Heart right ventricle (tissue), 16 donors: ENCODE data around the gene LTO1. TPM values are rescaled to one million over a fixed set of nuclear protein-coding genes. Genes with fewer than 3 reads are reported as not detected.

Source experiments
- ATAC-seq, 8 donors: fragments of 200-7000 bp; cut with Tn5 transposase; one replicate each; pipeline ENCODE4 v1.9.1; 2020; ENCODE audit warnings: mild to moderate bottlenecking in 8 of 8, moderate library complexity in 8 of 8, moderate number of reproducible peaks in 1 of 8
- DNase-seq, 2 donors: peaks; one replicate each; pipeline ENCODE4 v3.0.0-alpha.2; 2020
- H3K27ac ChIP-seq, 10 donors: fragments of 200-600 bp; sonication (generic) in 2 of 10; one replicate each; pipeline versions ENCODE4 v1.5.0 to v1.8.0; 2020 to 2022; ENCODE audit warnings: mild to moderate bottlenecking in 3 of 10
- H3K27me3 ChIP-seq, 7 donors: fragments of 200-600 bp; one replicate each; pipeline ENCODE4 v1.8.0; 2021 to 2022; ENCODE audit warnings: mild to moderate bottlenecking in 2 of 7
- H3K36me3 ChIP-seq, 9 donors: fragments of 200-600 bp; sonication (generic) in 1 of 9; one replicate each; pipeline versions ENCODE4 v1.5.0 to v1.8.0; 2020 to 2022; ENCODE audit warnings: mild to moderate bottlenecking in 2 of 9
- H3K4me1 ChIP-seq, 9 donors: fragments of 200-600 bp; sonication (generic) in 1 of 9; one replicate each; pipeline versions ENCODE4 v1.5.0 to v1.8.0; 2020 to 2022; ENCODE audit warnings: mild to moderate bottlenecking in 4 of 9
- H3K4me3 ChIP-seq, 10 donors: fragments of 200-600 bp; sonication (generic) in 2 of 10; one replicate each; pipeline versions ENCODE4 v1.5.0 to v1.8.0; 2020 to 2022; ENCODE audit warnings: mild to moderate bottlenecking in 7 of 10, moderate library complexity in 2 of 10
- H3K9me3 ChIP-seq, 11 donors: fragments of 200-600 bp in 10 of 11; sonication (generic) in 2 of 11; one replicate each; pipeline versions ENCODE4 v1.5.0 to v1.8.0; 2013 to 2022; ENCODE audit warnings: mild to moderate bottlenecking in 2 of 11, control low read depth in 1 of 11, moderate library complexity in 1 of 11
- CTCF ChIP-seq, 9 donors: fragments of 200-600 bp; sonication (generic) in 2 of 9; IDR thresholded peaks; one replicate each; pipeline versions ENCODE4 v1.5.0 to v1.8.0; 2021 to 2022; ENCODE audit warnings: antibody characterized with exemption in 9 of 9, mild to moderate bottlenecking in 5 of 9, moderate library complexity in 1 of 9
- WGBS, 2 donors: extraction: QIAGEN DNeasy Blood & Tissue Kit; methylation state at CpG; one replicate each; pipeline ENCODE4 v1.1.7; 2013; ENCODE audit warnings: inconsistent platforms in 1 of 2; 5-methylcytosine and 5-hydroxymethylcytosine counted together
- intact Hi-C, 10 donors: fragments of 100-400 bp; cut with DNase I; formaldehyde crosslinking; loops; one replicate each; pipeline versions ENCODE4 v1.11.1 to v1.14.2; 2022
- polyA plus RNA-seq, 2 donors: library from polyadenylated mRNA; stranded (reverse); fragments of 200-250 nt; gene quantifications; one replicate each; pipeline ENCODE4 v1.2.3, GENCODE V29; 2013
- total RNA-seq, 10 donors: library from RNA; stranded (reverse); fragmentation: NEBNext Ultra II Directional in 3 of 10; extraction: Animal tissue kit (Norgen Biotek cat#: 25700) in 3 of 10; gene quantifications; one replicate each; pipeline versions ENCODE4 v1.2.1 to v1.2.4, GENCODE V29; 2021 to 2023
- donor health status: Arrhythmogenic right ventricular cardiomyopathy.
- donor health status: ischemic (EF 13 %, LVEDD 7.1; RV severe dilation, severe dysfunction).
- donor health status: healthy with polysubstance abuse.
- donor health status: DM: no; HTN: yes; CAD: no.
- donor health status: DM: no; HTN: no; CAD: no.
- donor health status: ischemic (EF 25% LVEDD 6.9; RV normal size, moderate dysfunction).
- donor health status: ischemic (EF 25% LVEDD 5.7; RV mildly dilated, moderate dysfunction).
- donor health status: healthy.
- donor health status: DM: yes; HTN: yes; CAD: no.
- donor health status: Ischemic cardiomyopathy.
- donor health status: ischemic (EF 35%, LVEDD 5.7; RV mildly dilated, moderate dysfunction).
- donor health status: nonischemic (EF 11% LVEDD 7.7; RV severe dilation, severe dysfunction).
- donor health status: DM: yes; HTN: yes; CAD: no.
- donor health status: PGD.
- donor health status: ischemic (EF 29% LVEDD 5.4; RV normal size, mild dysfunction).
- donor health status: nonischemic (EF 23%, LVEDD 6.1; RV moderate dilation, normal function).

The LTO1 gene
- total and polyA plus RNA-seq, 12 donors: 7.0 to 22.6 (median 8.2) TPM

GRCh38 chr11:69646493-69647389, 28.4 kb downstream of the LTO1 start:
- Histone ChIP-seq H3K36me3 (peaks cover 0 to 88% (median 44%) of the 10 kb centered on the region in 9 donors), H3K4me3 (no peak overlapping the region), H3K27ac (peak overlapping the region in 5 of 10 donors; percentile 3 to 53 (median 41)), H3K9me3 (no peaks in the 10 kb centered on the region), H3K4me1 (peaks cover 16 to 86% (median 45%) of the 10 kb centered on the region in 9 donors), H3K27me3 (peaks cover 0 to 5% (median 0%) of the 10 kb centered on the region in 7 donors)
- ATAC-seq (no peak), DNase-seq (no peak)
- intact Hi-C loops: loop anchor here in 4 of 10 donors (10.0 kb wide), 3 partner anchors 512 to 752 kb away; partner anchors contain the start of genes IGHMBP2 (in 1 of the 4) and MRPL21 (in 1 of the 4)
- TF ChIP-seq CTCF (IDR thresholded peaks at IDR 0.05): no peak
- 67 to 75% methylated on average over 30 to 32 of the region's 32 CpGs for WGBS, 2 donors

- H3K9me3 ChIP-seq: no peaks in the 10 kb centered on the region
- ATAC-seq: no peak
- peaks cover 16 to 78% (median 45%) of the 10 kb centered on the region in 9 donors for H3K4me1 ChIP-seq
- peak overlapping the region in 1 of 10 donors; percentile 46 for H3K27ac ChIP-seq
- TF ChIP-seq CTCF (IDR thresholded peaks at IDR 0.05): no peak
- H3K4me3 ChIP-seq: no peak overlapping the region
- peaks cover 0 to 80% (median 36%) of the 10 kb centered on the region in 9 donors for H3K36me3 ChIP-seq
- peaks cover 0 to 13% (median 0%) of the 10 kb centered on the region in 7 donors for H3K27me3 ChIP-seq
- no peak for DNase-seq
- 79 to 84% methylated on average over 30 of the region's 30 CpGs for WGBS, 2 donors
- intact Hi-C loops: loop anchor here in 5 of 10 donors (2.0 to 10.0 kb wide), 4 partner anchors 353 to 751 kb away; partner anchors contain the start of genes IGHMBP2 (in 1 of the 5) and MRPL21 (in 1 of the 5)
Measured at GRCh38 chr11:69645801-69646492, 29.2 kb downstream of the LTO1 start.

- H3K4me1 ChIP-seq: peaks cover 16 to 81% (median 51%) of the 10 kb centered on the region in 9 donors
- no peaks in the 10 kb centered on the region for H3K9me3 ChIP-seq
- H3K4me3 ChIP-seq: peak overlapping the region in 1 of 10 donors; percentile 95
- no peak for ATAC-seq
- intact Hi-C loops: loop anchor here (2.0 to 10.0 kb wide), 10 partner anchors 203 to 750 kb away; partner anchors contain the start of genes MYEOV (in 4 of the 10), IGHMBP2 (in 1 of the 10) and MRPL21 (in 1 of the 10)
- H3K27me3 ChIP-seq: peaks cover 0 to 21% (median 0%) of the 10 kb centered on the region in 7 donors
- H3K36me3 ChIP-seq: peaks cover 0 to 72% (median 35%) of the 10 kb centered on the region in 9 donors
- DNase-seq: no peak
- WGBS, 2 donors: 77 to 79% methylated on average over 20 of the region's 20 CpGs
- TF ChIP-seq CTCF (IDR thresholded peaks at IDR 0.05): no peak
- peak overlapping the region in 8 of 10 donors; percentile 38 to 99 (median 64) for H3K27ac ChIP-seq
Measured at GRCh38 chr11:69644962-69645675, 30.0 kb downstream of the LTO1 start.
